22Rv1 (cell line): ENCODE data around the gene SRSF9.

ENCODE experiments used
- CTCF ChIP-seq: fragments of 450-650 bp; IDR thresholded peaks from 2 replicates; pipeline ENCODE4 v1.5.1; 2017; ENCODE audit warnings: mild to moderate bottlenecking
- ZFX ChIP-seq: fragments of 450-650 bp; IDR thresholded peaks from 2 replicates; pipeline ENCODE4 v1.6.1; 2017; ENCODE audit warnings: antibody characterized with exemption, borderline replicate concordance

- TF ChIP-seq CTCF, result no peak
- no peak for TF ChIP-seq ZFX
Observed at GRCh38 chr12:120470150-120470784, 719 bp upstream of the SRSF9 start.
